Loucy (cell line): ENCODE measurements around the gene H2BK1.

Source experiments
- EZH2phosphoT487 ChIP-seq: fragments of 200-600 bp; IDR thresholded peaks from 2 replicates; pipeline ENCODE4 v1.6.1; 2018; ENCODE audit warnings: antibody characterized with exemption, mild to moderate bottlenecking, moderate library complexity, borderline replicate concordance
- TF ChIP-seq, protein P1 (sequence below): fragments of 200-600 bp; sonication (generic); conservative IDR thresholded peaks from 2 replicates; pipeline ENCODE4 v1.5.1; 2014; ENCODE audit warnings: mild to moderate bottlenecking, antibody characterized with exemption, low read length

DNA sequence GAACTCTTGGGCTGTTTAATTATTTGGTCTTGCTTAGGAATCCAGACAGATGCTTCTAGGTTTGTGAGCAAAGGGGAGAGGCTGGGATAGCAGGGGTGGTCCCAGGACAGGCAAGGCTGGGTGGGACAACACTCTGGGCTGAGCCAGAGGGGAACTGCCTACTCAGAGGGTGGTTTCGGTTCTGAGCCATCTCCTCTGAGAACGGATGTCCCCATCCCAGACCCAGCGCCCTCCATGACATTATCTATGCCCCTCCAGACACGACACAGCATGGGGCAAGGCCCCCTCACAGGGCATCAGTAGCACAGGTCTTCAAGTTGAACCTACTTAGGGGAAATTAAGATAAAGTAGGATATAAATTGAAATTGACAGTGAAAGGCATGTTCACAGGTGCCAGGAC lies 30.3 kb downstream of the H2BK1 start:
- TF ChIP-seq, protein P1, sequence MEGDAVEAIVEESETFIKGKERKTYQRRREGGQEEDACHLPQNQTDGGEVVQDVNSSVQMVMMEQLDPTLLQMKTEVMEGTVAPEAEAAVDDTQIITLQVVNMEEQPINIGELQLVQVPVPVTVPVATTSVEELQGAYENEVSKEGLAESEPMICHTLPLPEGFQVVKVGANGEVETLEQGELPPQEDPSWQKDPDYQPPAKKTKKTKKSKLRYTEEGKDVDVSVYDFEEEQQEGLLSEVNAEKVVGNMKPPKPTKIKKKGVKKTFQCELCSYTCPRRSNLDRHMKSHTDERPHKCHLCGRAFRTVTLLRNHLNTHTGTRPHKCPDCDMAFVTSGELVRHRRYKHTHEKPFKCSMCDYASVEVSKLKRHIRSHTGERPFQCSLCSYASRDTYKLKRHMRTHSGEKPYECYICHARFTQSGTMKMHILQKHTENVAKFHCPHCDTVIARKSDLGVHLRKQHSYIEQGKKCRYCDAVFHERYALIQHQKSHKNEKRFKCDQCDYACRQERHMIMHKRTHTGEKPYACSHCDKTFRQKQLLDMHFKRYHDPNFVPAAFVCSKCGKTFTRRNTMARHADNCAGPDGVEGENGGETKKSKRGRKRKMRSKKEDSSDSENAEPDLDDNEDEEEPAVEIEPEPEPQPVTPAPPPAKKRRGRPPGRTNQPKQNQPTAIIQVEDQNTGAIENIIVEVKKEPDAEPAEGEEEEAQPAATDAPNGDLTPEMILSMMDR: no peak
- TF ChIP-seq EZH2phosphoT487: no peak
